ENCODE results near the gene TXNDC12.
"Not testable (repeated sequence)": the region's sequence is repeated elsewhere in the genome, so short reads cannot be mapped to it uniquely, and the experiment has no call there.

The TXNDC12 gene

DNA sequence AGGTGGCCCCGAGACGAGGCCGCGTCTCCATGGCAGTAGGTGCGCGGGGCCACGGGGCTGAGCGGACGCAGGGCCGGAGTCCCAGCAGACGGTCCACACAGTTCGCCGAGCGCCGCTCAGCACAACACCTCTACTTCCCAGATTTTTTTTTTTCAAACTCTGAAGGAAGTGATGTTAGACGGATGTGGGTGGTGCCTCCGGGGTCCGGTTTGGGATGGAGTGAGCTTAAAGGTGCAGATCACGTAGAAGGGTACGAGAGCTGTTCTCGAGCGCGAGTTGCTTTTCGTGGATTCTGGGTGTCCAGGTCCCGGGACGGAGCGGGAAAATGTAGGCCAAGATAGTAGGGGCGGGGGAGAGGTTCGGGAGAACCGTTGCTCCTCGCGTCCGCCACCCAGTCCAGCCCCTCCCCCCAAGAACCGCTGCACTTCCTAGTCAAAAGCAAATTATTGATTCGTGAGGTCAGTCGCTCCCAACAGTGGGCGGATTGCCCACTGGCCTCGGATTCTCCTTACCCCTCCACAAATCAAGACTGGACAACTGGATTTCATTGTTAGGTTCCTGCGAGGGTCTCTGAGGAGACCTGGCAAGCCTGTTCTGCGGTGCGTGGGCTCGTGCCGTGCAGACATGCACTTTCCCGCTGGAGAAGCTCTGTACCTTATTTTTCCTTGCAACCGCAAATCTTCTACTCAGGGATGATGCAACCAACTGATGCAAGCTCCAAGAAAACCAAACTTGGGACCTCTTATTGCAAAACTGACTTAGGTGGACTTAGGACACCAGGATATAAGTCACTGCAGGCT lies at the start of gene TXNDC12:
TSS of gene TXNDC12 (minus strand) at position 126 of the 800 bp plus-strand sequence. CDS start at position 31, 95 bp downstream.
- peak; percentile 55 to 57 for DNase-seq (ENCODE audit: low read depth in 2 of 2)

DNA sequence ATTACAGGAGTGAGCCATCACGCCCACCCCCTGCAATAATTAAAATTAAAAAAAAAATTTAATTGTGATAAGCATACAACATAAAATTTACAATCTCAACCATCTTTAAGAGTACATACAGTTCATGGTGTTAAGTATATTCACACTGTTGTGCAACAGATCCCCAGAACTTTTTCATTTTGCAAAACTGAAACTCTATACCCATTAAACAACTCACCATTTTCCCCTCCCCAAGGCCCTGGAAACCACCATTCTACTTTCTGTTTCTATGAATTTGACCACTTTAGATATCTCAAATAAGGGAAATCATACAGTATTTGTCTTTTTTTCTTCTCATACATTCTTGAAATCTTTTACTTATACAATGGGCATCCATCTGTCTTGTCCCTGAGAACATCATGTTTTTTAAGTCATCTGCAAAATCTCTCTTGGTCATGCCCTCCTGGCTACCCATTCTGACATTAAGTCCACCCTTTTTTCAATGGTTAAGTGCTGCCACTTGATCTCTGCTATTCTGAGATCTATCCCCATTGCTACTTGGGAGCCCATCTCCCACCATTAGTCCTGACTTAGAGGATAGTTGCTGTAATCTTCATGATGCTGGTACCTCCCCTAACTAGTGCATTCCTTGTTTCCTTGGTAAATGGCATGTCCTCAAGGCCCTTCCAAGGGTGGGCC lies 47.5 kb upstream of the TXNDC12 start:
- no peak for DNase-seq (ENCODE audit: low read depth in 2 of 2)

DNA sequence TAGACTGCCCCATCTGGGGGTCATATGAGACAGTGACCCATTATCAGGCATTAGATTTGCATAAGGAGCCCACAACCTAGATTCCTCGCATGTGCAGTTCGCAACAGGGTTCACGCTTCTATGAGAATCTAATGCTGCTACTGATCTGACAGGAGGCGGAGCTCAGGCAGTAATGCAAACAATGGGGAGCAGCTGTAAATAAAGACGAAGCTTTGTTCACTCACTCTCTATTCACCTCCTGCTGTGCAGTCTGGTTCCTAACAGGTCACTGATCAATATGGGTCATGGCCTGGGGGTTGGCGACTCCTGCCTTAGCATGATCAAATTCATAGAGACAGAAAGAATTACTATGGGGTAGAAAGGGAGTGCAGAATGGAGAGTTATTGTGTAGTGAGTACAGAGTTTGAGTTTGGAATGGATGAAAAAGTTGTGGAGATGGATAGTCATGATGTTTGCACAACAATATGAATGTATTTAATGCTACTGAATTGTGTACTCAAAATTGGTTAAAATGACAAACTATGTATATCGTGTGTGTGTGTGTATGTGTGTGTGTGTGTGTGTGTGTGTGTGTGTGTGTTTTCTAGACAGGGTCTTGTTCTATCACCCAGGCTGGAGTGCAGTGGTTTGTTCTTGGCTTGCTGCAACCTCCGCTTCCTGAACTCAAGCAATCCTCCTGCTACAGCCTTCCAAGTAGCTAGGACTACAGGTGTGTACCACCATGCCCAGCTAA lies 43.3 kb upstream of the TXNDC12 start:
- DNase-seq (ENCODE audit: low read depth in 2 of 2): no peak

DNA sequence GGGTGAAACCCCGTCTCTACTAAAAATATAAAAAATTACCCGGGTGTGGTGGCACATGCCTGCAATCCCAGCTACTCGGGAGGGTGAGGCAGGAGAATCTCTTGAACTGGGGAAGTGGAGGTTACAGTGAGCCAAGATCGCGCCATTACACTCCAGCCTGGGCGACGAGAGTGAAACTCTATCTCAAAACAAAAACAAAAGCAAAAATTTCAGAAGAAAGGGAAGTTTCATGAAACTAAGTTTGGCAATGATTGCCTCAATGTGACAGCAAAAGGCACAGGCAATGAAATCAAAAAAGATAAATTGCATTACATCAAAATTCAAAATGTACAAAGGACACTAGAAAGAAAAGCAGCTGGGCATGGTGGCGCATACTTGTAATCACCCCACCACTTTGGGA lies 41.2 kb upstream of the TXNDC12 start:
- DNase-seq (ENCODE audit: low read depth in 2 of 2): no peak

DNA sequence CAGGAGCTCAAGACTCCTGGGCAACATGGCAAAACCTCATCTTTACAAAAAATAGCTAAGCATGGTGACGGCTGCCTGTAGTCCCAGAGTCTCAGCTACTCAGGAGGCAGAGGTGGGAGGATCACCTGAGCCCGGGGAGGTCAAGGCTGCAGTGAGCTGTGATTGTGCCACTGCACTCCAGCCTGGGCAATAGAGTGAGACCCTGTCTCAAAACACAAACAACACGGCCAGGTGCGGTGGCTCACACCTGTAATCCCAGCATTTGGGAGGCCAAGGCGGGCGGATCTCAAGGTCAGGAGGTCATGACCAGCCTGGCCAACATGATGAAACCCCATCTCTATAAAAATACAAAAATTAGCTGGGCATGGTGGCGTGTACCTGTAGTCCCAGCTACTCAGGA lies 39.3 kb upstream of the TXNDC12 start:
- not testable (repeated sequence) for DNase-seq (ENCODE audit: low read depth in 2 of 2)

DNA sequence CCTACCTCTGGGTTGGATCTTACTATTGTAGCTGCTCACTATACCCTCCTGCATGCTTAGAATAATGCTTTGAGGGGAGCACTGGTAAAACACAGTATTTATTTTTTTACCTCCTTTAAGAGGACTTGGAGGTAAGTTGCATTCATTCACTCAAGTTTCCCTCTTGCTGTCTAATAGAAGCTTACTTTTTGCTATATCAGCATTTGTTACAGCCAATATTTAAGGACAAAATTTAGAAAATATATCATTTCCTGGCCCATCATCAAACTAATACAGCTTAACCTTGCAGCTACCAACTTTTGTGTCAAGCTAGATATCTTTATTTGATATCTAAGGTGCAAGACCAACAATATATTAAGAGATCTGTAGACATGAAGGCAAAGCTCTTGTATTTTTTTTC lies 32.9 kb upstream of the TXNDC12 start:
- DNase-seq (ENCODE audit: low read depth in 2 of 2): not testable (repeated sequence)

DNA sequence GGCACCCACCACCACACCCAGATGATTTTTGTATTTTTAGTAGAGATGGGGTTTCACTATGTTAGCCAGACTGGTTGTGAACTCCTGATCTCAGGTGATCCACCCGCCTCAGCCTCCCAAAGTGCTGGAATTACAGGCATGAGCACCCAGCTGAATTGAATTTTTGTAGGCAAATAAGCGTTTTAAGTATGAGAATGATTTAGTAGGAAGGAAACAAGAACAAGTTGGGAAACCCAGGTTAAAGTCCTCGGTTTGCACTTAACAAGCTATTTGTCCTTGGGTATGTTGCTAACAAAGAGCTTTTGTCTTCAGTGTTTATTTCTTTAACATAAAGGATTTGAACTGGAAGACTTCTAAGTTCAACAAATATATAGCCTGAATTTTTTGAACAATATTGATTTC lies 25.0 kb upstream of the TXNDC12 start:
- no peak for DNase-seq (ENCODE audit: low read depth in 2 of 2)

DNA sequence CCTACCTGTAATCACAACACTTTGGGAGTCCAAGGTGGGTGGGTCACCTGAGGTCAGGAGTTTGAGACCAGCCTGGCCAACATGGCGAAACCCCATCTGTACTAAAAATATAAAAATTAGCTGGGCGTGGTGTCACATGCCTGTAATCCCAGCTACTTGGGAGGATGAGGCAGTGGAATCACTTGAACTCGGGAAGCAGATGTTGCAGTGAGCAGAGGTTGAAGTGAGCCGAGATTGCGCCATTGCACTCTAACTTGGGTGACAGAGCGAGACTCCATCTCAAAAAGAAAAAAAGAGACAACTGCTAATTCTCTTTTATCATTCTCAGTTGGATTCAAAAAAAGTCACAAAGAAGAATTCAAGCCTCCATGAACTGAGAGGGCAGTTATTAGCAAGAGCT lies 22.3 kb upstream of the TXNDC12 start:
- not testable (repeated sequence) for DNase-seq (ENCODE audit: low read depth in 2 of 2)

DNA sequence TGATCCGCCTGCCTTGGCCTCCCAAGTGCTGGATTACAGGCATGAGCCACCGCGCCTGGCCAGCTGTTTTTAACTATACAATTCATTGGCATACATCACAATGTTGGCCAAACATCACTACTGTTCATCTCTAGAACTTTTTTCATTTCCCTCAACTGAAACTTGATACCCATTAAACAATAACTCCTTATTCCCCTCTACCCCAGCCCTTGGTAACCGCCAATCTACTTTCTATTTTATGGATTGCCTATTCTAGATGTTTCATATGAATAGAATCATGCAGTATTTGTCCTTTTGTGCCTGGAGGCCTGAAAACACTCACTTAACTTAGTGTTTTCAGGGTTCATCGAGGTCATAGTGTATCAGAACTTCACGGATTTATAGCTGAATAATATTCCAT lies 17.3 kb upstream of the TXNDC12 start:
- DNase-seq (ENCODE audit: low read depth in 2 of 2): no peak

DNA sequence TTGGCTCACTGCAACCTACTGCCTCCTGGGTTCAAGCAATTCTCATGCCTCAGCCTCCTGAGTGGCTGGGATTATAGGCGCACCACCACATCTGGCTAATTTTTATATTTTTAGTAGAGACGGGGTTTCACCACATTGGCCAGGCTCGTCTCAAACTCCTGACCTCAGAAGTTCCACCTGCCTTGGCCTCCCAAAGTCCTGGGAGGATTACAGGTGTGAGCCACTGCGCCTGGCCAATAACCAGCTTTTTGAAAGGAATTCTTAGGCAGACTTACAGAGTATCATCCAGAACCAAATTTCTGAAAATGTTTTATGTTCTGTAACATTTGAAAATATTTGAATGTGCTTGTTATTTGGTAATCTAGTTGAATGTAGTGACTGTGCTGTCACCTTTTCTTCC lies 15.7 kb upstream of the TXNDC12 start:
- no peak for DNase-seq (ENCODE audit: low read depth in 2 of 2)

DNA sequence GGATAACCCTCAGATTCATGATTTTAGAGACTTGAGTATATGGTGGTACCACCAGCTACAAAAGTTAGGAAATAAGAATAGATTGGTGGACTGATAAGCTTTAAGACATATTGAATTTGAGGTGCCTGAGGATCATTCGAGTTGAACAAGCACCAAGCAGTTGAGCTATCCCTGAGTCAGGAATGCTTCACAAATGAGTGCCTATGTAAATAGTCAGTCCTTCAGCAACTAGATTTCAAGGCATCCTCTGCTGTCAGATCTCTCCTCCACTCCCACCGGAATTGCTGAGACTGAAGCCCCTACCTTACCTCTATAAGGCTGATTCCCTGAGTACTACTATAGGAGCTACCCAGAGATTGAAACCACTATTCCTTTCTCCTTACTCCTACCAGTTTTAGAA lies 8.2 kb upstream of the TXNDC12 start:
- no peak for DNase-seq (ENCODE audit: low read depth in 2 of 2)

DNA sequence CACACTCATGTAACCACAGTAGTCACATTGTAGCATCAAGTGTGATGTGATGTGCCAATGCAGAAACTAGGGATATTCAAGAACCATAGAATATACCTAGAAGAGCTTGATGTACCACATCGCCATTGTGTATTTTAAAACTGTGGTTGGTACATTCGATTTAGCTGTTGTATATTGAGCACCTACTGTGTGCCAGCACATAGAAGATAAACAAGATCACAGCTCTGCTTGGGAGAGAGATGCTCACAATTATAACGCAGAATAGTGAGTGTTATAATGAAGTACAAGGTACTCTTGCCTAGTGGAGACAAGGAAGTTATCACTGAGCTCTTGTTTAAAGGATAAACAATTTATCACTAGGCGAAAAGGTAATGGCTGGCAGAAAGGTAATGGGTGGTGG lies 5.8 kb upstream of the TXNDC12 start:
- DNase-seq (ENCODE audit: low read depth in 2 of 2): no peak

DNA sequence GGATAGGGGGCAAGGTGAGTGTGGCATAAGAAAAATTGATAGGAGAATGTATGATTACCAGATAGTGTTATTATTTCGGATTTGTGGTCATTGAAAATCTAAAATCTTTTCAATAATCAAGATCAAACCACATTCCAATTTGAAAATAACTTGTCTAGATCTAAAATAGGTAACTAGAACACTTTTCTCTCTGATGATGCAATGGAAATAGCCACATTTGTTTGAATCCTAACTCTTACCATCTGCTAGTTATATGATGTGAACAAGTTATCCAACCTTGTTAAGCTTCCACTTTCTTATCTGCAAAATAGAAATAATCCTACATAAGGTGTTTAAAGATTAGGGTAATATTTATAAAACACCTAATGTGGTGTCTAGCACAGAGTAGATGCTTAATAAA lies 4.9 kb upstream of the TXNDC12 start:
- no peak for DNase-seq (ENCODE audit: low read depth in 2 of 2)

DNA sequence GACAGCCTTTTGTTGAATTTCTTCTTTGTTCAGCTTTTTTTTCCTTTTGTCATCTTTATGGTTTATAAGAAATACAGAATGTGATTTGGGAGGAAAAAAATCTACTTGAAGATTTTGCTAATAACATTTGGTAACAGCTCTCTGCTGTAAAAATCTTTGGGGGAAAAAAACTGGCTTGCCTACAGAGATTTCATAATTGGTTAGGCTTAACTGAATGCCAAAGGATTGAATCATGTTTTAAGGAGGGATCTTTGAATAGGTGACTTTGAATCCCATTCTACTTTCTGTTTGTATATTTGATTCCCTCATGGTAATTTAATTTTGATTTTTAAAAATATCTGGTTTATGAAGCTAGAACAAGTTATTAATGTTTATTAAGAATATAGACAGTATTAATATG lies 4.3 kb upstream of the TXNDC12 start:
- no peak for DNase-seq (ENCODE audit: low read depth in 2 of 2)

DNA sequence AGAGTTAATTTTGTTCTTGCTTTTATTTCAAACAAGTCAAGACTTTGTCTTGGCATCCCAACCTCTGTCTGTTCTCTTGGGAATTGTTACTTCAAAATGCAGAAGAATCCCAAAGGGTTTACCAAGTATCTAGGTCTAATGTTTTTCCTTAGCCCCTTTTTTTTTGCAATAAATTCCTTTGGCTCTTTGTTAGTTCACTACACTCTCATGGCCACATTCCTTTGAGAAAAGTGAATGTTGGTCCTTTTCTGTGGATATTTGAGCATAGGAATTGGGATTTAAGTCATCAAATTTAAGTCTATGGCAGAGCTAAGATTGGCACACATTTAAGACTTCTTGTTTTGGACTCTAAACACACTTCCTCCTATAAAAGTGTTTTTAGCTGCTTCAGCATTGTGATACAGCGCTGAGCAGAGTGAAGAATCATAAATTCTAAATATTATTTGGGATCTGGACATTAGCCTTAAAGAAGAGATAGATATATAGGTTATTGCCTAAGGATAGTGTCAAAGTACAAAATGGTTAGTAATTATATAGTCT lies 3.0 kb upstream of the TXNDC12 start:
- no peak for DNase-seq (ENCODE audit: low read depth in 2 of 2)

DNA sequence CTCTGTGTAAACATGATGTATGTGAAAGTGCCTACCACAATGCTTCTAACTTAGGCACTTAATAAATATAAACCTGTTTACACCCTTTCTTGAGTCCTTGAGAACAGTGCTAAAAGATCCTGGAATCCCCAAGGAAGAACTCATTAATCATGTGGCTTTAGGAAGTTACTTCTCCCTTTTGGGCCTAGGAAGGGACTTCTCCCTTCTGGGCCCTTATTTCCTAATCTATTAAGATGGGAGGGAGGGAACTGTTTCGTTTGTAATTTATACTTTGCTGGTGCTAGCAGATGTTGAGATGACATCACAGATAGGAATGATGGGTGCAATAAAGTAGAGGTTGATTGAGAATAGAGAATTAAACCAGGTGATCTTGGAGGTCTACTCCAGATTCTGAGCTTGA lies 2.3 kb upstream of the TXNDC12 start:
- no peak for DNase-seq (ENCODE audit: low read depth in 2 of 2)

DNA sequence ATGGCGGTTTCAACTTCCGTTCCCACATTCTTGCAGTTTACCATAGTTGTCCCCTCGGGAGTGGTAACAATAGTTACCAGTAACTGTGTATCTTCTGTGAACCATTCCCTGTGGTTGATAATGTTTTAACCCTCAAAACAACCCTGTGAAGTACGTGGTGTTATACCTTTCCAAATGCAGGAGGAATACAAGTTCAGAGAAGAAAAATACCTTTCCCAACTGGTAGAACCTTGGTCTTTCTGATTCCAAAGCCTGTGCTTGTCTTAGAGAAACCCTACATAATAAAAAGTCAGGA lies 1.9 kb upstream of the TXNDC12 start:
- DNase-seq (ENCODE audit: low read depth in 2 of 2): no peak

DNA sequence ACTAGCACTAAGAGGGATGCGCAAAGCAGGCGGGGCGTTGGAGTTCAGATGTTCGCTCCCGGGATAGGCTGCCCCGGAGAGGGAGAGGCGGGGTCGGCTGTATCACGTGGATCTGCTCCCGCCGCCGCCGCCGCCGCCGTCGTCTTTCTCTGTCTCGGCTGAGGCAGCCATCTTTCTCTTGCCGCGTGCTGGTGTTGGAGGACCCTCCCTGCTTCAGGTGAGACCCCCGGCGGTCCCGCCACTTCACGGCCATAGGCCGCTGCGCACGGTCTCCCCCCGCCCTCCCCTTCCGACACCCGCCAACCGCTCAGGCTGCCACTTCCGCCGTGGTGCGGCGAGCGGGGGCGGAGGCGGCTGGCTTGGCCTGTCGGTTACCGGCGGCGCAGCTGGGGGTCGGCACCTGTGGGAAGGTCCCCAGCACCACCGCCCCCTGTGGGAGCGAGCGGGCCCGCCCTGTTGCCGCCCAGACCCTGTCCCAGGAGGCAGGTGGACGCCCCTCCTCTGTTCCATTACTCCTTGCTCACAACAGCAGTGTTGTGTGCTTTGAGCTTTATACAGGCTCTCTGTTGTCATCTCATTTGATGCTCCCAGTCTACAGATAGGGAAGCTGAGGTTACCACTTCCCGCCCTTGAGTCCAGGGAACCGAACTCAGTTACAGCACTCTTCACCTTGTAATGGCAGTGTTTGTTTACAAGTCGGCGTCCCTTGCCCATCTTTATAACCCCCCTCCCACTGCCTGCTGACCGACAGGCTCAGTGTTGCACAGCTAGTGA lies 1.4 kb upstream of the TXNDC12 start, which contains the start of gene BTF3L4:
TSS of gene BTF3L4 (plus strand) at position 133 of the 774 bp plus-strand sequence. CDS start 3,553 bp downstream, outside the sequence.
- peak; percentile 92 to 93 for DNase-seq (ENCODE audit: low read depth in 2 of 2)

DNA sequence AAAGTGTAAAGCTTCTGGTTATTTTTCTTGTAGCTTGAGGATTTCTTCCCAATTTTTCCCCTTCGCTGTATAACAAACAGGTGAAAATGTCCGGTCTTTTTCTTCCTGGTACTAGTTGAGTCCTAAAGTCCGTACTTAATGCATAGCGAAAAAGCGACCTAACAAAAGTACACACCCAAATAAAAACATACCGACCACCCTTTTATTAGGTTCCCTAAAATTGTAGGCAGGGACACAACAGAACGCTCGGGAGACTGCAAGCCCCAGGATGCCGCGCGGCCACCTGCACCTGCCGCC lies 823 bp upstream of the TXNDC12 start:
- DNase-seq (ENCODE audit: low read depth in 2 of 2): no peak

DNA sequence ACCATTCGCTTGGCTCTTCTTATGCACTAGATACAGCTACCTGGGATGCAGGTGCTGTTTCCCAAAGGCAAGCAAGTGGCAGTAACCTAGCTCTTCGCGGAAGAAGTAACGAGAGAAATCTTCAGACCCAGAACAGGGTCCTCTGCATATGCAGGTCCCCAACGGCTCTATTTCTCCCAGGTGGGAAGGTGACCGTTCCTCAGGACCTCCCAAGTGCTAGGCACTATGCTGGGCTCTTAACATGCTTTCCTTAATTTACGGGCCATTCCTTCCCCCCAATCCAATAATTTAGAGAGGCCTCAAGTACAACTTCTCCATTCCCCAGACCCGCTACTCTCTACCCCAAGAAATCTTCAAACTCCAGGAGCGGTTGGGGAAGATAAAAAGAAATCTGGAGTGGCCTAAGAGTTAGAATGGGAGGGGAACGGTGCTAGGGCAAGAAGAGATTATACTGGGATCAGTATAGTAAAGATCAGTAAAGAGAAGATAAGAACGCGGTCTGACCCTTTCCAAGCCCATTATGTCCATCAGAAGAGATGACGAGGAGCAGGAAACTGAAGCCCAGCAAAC lies 410 bp downstream of the TXNDC12 start:
- DNase-seq (ENCODE audit: low read depth in 2 of 2): no peak

DNA sequence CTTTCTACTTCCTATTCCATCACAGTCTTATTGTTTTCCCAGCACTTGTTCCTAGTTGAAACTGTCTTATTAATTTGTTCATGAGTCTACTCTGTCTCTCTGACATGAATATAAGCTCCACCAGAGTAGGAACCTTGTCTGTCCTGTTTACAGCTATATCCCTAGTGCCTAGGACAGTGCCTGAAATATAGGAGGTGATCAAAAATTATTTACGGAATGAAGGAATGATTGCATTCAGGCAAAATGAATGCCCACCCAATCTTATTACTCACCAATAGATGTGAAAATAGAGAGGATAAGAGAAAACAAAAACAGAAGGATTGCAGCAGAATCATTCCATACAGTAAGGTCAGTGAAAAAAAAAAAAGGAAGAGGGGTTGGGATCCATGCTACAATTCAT lies 1.1 kb downstream of the TXNDC12 start:
- DNase-seq (ENCODE audit: low read depth in 2 of 2): no peak

DNA sequence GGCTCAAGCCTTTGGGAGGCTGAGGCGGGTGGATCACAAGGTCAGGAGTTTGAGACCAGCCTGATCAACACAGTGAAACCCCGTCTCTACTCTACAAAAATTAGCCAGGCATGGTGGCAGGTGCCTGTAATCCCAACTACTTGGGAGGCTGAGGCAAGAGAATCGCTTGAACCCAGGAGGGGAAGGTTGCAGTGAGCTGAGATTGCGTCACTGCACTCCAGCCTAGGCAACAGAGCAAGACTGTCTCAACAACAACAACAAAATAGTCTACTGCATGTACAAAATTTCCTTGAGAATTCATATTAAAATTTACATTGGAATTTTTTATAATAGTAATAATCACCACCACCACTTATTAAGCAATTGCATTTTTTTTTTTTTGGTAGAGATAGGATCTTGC lies 5.7 kb downstream of the TXNDC12 start:
- not testable (repeated sequence) for DNase-seq (ENCODE audit: low read depth in 2 of 2)
